Endothelial cell of umbilical vein (primary cell): ENCODE results near the gene COL16A1. TPM values are rescaled to one million over a fixed set of nuclear protein-coding genes. Genes with fewer than 3 reads are reported as not detected.

Experiments used
- BruUV-seq: library from RNA; stranded (reverse); fragments of 400-500 nt; replicated peaks from 2 replicates; lab custom pipeline; 2021; lab: Mats Ljungman, UMichigan
- CTCF ChIA-PET: fragments of 300-600, 350-600 bp; sonication (Branson Sonifier 250); formaldehyde crosslinking; loops from one replicate; lab custom pipeline; 2021; ENCODE audit warnings: antibody characterized with exemption, inconsistent platforms; lab: Charles Lee
- POLR2A ChIA-PET: fragments of 300-600, 350-600 bp; sonication (Branson Sonifier 250); formaldehyde crosslinking; loops from one replicate; lab custom pipeline; 2021; ENCODE audit warnings: antibody characterized with exemption, inconsistent platforms; lab: Charles Lee
- DNase-seq: peaks from one replicate; pipeline ENCODE4 v3.0.0-alpha.2; 2011; ENCODE audit warnings: low read depth, low spot score
- FAIRE-seq: peaks from 2 replicates; lab custom pipeline; 2011; peaks lifted over from hg19 to GRCh38; lab: Jason Lieb, UNC
- H2AFZ ChIP-seq: 2 replicates; pipeline ENCODE4 v1.6.0; 2012; ENCODE audit warnings: low read depth, low read length, control low read depth, inconsistent platforms
- H3K27ac ChIP-seq: 2 replicates; pipeline ENCODE4 v1.5.1; 2011; ENCODE audit warnings: low read depth, mild to moderate bottlenecking, control low read depth, low read length, moderate library complexity; ENCODE audit not compliant: insufficient read depth
- H3K27me3 ChIP-seq, 2 experiments: 2 replicates each; pipeline versions ENCODE4 v1.6.0 to v1.6.1; 2011; ENCODE audit warnings: low read length in 2 of 2, mixed read lengths in 1 of 2; ENCODE audit not compliant: control insufficient read depth in 2 of 2, insufficient read depth in 2 of 2
- H3K36me3 ChIP-seq, 2 experiments: 2 replicates in 1 of 2; 3 replicates in 1 of 2; pipeline ENCODE4 v1.5.1; 2011; ENCODE audit warnings: low read length in 2 of 2, mild to moderate bottlenecking in 1 of 2, moderate library complexity in 1 of 2; ENCODE audit not compliant: control insufficient read depth in 2 of 2, insufficient read depth in 2 of 2; ENCODE audit errors: extremely low read depth in 1 of 2
- H3K4me1 ChIP-seq: 3 replicates; pipeline ENCODE4 v1.5.1; 2011; ENCODE audit warnings: mild to moderate bottlenecking, low read length; ENCODE audit not compliant: control insufficient read depth, insufficient read depth; ENCODE audit errors: extremely low read depth
- H3K4me2 ChIP-seq: 2 replicates; pipeline ENCODE4 v1.6.1; 2011; ENCODE audit warnings: low read length, control low read depth, mixed read lengths; ENCODE audit not compliant: insufficient read depth
- H3K4me3 ChIP-seq, 3 experiments: fragments of 200-600 bp in 1 of 3; sonication (generic), shearing (Covaris generic) in 1 of 3; replicated peaks in 1 of 3; 2 replicates each; pipeline ENCODE4 v1.5.1; 2011 to 2016; ENCODE audit warnings: control low read depth in 3 of 3, low read length in 3 of 3, mild to moderate bottlenecking in 2 of 3, inconsistent platforms in 1 of 3, low read depth in 1 of 3, moderate library complexity in 1 of 3; ENCODE audit not compliant: insufficient read depth in 1 of 3
- H3K79me2 ChIP-seq: 2 replicates; pipeline ENCODE4 v1.6.0; 2012; ENCODE audit warnings: low read length, inconsistent platforms; ENCODE audit not compliant: control insufficient read depth, insufficient read depth
- H3K9ac ChIP-seq: replicated peaks from 2 replicates; pipeline ENCODE3; 2011; ENCODE audit warnings: low read length, control low read depth; ENCODE audit not compliant: insufficient read depth; ENCODE audit errors: extremely low read depth
- H3K9me1 ChIP-seq: replicated peaks from 3 replicates; pipeline ENCODE4 v1.6.0; 2011; ENCODE audit warnings: mild to moderate bottlenecking, low read length; ENCODE audit not compliant: control insufficient read depth, insufficient read depth; ENCODE audit errors: extremely low read depth
- H3K9me3 ChIP-seq: replicated peaks from 2 replicates; pipeline ENCODE4 v1.5.1; 2012; ENCODE audit warnings: low read length, inconsistent platforms; ENCODE audit not compliant: control insufficient read depth, insufficient read depth
- H4K20me1 ChIP-seq: replicated peaks from 2 replicates; pipeline ENCODE3; 2011; ENCODE audit warnings: mild to moderate bottlenecking, low read length; ENCODE audit not compliant: control insufficient read depth, insufficient read depth; ENCODE audit errors: extremely low read depth
- CTCF ChIP-seq, 2 donors: IDR thresholded peaks; 1 replicate in 1 of 2; 2 replicates in 1 of 2; pipeline ENCODE4 v1.5.1; 2011; ENCODE audit warnings: low read length in 2 of 2, mild to moderate bottlenecking in 2 of 2, moderate library complexity in 2 of 2, control low read depth in 1 of 2, inconsistent platforms in 1 of 2, low read depth in 1 of 2; ENCODE audit not compliant: insufficient read depth in 1 of 2; ENCODE audit errors: extremely low read depth in 1 of 2
- EZH2 ChIP-seq: IDR thresholded peaks from 2 replicates; pipeline ENCODE4 v1.6.1; 2012; ENCODE audit warnings: borderline replicate concordance, low read depth, mild to moderate bottlenecking, moderate library complexity, low read length, inconsistent platforms; ENCODE audit not compliant: severe bottlenecking
- FOS ChIP-seq: IDR thresholded peaks from 2 replicates; pipeline ENCODE4 v1.6.1; 2011; ENCODE audit warnings: mild to moderate bottlenecking, low read length, moderate library complexity, borderline replicate concordance; ENCODE audit not compliant: insufficient read depth
- GATA2 ChIP-seq: IDR thresholded peaks from 2 replicates; pipeline ENCODE4 v1.7.0; 2011; ENCODE audit warnings: low read depth, mild to moderate bottlenecking, moderate library complexity, mixed read lengths, low read length; ENCODE audit not compliant: insufficient read length, insufficient read depth
- JUN ChIP-seq: IDR thresholded peaks from 2 replicates; pipeline ENCODE4 v1.6.1; 2011; ENCODE audit warnings: borderline replicate concordance, low read depth; ENCODE audit not compliant: insufficient read length, insufficient read depth
- MYC ChIP-seq: IDR thresholded peaks from one replicate; pipeline ENCODE4 v1.6.1; 2011; ENCODE audit warnings: mild to moderate bottlenecking, low read depth, low read length
- POLR2A ChIP-seq: IDR thresholded peaks from 2 replicates; pipeline ENCODE4 v1.6.1; 2012; ENCODE audit warnings: low read depth, mild to moderate bottlenecking, control low read depth, low read length
- POLR2AphosphoS5 ChIP-seq: IDR thresholded peaks from 2 replicates; pipeline ENCODE4 v1.6.1; 2012; ENCODE audit warnings: low read depth, mild to moderate bottlenecking, control low read depth, low read length, moderate library complexity; ENCODE audit not compliant: insufficient read depth
- dilution Hi-C: fragments of 300-500 bp; cut with MboI; formaldehyde crosslinking; loops from one replicate; pipeline ENCODE4 v1.15.0; 2019; ENCODE audit warnings: low sequenced_read_pairs; ENCODE audit not compliant: extremely low pct_ligation_motif_present
- intact Hi-C: fragments of 100-400 bp; cut with micrococcal nuclease; formaldehyde crosslinking; loops from one replicate; pipeline ENCODE4 v1.10.0; 2022
- polyA plus RNA-seq, 4 experiments: library from polyadenylated mRNA; depleted of rRNA in 3 of 4; stranded (reverse) in 3 of 4; unstranded in 1 of 4; fragments of >200 nt; gene quantifications; 2 replicates each; pipeline versions ENCODE4 v1.2.1 to v1.2.3, GENCODE V29; 2011 to 2012; ENCODE audit warnings: missing spikeins in 1 of 4
- total RNA-seq: library from RNA; stranded (reverse); gene quantifications from 2 replicates; pipeline ENCODE4 v1.2.3, GENCODE V29; 2021
- TF ChIP-seq, protein P1 (sequence below): IDR thresholded peaks from 2 replicates; pipeline ENCODE4 v1.6.1; 2011; ENCODE audit not compliant: insufficient read depth, insufficient read length

COL16A1 gene
- total and polyA plus RNA-seq, 2 donors (not counting 3 experiments of a cell fraction or from before 2014, with no cell fraction given), result 0.68 to 1.2 TPM

DNA sequence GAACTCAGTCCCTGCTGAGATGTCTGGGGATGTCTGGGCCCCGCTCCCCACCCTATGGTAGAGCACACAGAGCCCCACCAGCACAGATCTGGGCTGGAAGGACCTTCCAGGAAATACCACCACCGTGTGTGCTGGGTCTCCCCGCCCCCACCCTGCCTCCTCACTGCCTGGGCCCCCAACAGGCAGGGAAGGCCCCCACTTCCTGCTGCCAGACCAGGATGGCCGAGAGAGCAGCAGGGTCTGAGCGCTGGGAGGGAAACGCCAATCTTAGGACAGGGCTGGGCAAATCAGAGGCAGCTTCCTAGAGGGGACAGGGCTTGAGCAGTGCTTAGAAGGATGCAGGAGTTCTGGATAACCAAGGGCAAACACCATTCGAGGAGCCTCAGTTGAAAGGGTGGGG, 48.4 kb upstream of the COL16A1 start:
- FAIRE-seq (no peak), DNase-seq (no peak)
- CTCF ChIA-PET, result interaction anchor here (1.2 to 2.9 kb wide), 2 partner anchors 10 to 37 kb away, joined by 3 to 9 read pairs; no protein-coding TSS in a partner anchor
- H3K79me2 ChIP-seq, result no peaks in the 10 kb centered on the region
- no peaks in the 10 kb centered on the region for H3K4me1 ChIP-seq
- TF ChIP-seq, protein P1, sequence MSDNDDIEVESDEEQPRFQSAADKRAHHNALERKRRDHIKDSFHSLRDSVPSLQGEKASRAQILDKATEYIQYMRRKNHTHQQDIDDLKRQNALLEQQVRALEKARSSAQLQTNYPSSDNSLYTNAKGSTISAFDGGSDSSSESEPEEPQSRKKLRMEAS, result no peak
- TF ChIP-seq EZH2, result no peak
- no peak for TF ChIP-seq MYC
- TF ChIP-seq FOS, result no peak
- TF ChIP-seq JUN, result no peak
- TF ChIP-seq POLR2AphosphoS5, result no peak
- TF ChIP-seq POLR2A, result no peak
- no peak for TF ChIP-seq CTCF (IDR thresholded peaks at IDR 0.05; ENCODE audit: extremely low read depth in 1 of 2, insufficient read depth in 1 of 2, low read depth in 1 of 2, low read length in 2 of 2)
- TF ChIP-seq GATA2, result no peak
- no peak overlapping the region for H3K27ac ChIP-seq
- no peaks in the 10 kb centered on the region for H3K9me3 ChIP-seq
- H4K20me1 ChIP-seq, result no peaks in the 10 kb centered on the region
- no peak overlapping the region for H3K9ac ChIP-seq
- BruUV-seq, result no TSS peak
- intact Hi-C loops (no loop called here), dilution Hi-C loops (no loop called here)
- no peak overlapping the region for H2AFZ ChIP-seq
- H3K4me2 ChIP-seq, result no peak overlapping the region
- H3K4me3 ChIP-seq, result no peak overlapping the region
- H3K9me1 ChIP-seq, result no peaks in the 10 kb centered on the region
- POLR2A ChIA-PET, result no interaction called here
- no peaks in the 10 kb centered on the region for H3K36me3 ChIP-seq
- H3K27me3 ChIP-seq, result peaks cover 0 to 4% of the 10 kb centered on the region in 2 experiments
